Mononuclear cell (primary cell): ENCODE measurements around the gene LTF. TPM values are rescaled to one million over a fixed set of nuclear protein-coding genes. Genes with fewer than 3 reads are reported as not detected.
"Not testable (repeated sequence)": the region's sequence is repeated elsewhere in the genome, so short reads cannot be mapped to it uniquely, and the experiment has no call there.

Source experiments
- H3K27me3 ChIP-seq: 2 replicates; pipeline ENCODE4 v1.6.0; 2011; ENCODE audit warnings: low read length, control low read depth; ENCODE audit not compliant: insufficient read depth
- H3K4me1 ChIP-seq: 2 replicates; pipeline ENCODE4 v1.5.1; 2011; ENCODE audit warnings: mild to moderate bottlenecking, low read length, control low read depth; ENCODE audit not compliant: insufficient read depth
- H3K4me3 ChIP-seq: 2 replicates; pipeline ENCODE4 v1.5.1; 2011; ENCODE audit warnings: mild to moderate bottlenecking, low read length, moderate library complexity
- H3K9me3 ChIP-seq: 2 replicates; pipeline ENCODE4 v1.5.1; 2011; ENCODE audit warnings: low read depth, mild to moderate bottlenecking, control low read depth, low read length
- total RNA-seq: library from RNA; depleted of rRNA; stranded (reverse); fragments of >200 nt; gene quantifications from one replicate; pipeline ENCODE4 v1.2.3, GENCODE V29; 2012

LTF gene
- total RNA-seq, 1 donor = 0.52 TPM

DNA sequence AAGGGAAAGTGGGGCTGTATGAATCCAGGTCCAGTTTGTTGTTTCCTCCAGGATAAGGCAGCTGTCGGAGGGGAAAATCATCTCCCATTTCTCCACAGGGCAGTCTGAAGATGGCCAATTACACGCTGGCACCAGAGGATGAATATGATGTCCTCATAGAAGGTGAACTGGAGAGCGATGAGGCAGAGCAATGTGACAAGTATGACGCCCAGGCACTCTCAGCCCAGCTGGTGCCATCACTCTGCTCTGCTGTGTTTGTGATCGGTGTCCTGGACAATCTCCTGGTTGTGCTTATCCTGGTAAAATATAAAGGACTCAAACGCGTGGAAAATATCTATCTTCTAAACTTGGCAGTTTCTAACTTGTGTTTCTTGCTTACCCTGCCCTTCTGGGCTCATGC lies 56.7 kb downstream of the LTF start:
- H3K4me1 ChIP-seq = peaks cover 45% of the 10 kb centered on the region
- no peaks in the 10 kb centered on the region for H3K9me3 ChIP-seq
- no peak overlapping the region for H3K4me3 ChIP-seq
- H3K27me3 ChIP-seq = no peaks in the 10 kb centered on the region

DNA sequence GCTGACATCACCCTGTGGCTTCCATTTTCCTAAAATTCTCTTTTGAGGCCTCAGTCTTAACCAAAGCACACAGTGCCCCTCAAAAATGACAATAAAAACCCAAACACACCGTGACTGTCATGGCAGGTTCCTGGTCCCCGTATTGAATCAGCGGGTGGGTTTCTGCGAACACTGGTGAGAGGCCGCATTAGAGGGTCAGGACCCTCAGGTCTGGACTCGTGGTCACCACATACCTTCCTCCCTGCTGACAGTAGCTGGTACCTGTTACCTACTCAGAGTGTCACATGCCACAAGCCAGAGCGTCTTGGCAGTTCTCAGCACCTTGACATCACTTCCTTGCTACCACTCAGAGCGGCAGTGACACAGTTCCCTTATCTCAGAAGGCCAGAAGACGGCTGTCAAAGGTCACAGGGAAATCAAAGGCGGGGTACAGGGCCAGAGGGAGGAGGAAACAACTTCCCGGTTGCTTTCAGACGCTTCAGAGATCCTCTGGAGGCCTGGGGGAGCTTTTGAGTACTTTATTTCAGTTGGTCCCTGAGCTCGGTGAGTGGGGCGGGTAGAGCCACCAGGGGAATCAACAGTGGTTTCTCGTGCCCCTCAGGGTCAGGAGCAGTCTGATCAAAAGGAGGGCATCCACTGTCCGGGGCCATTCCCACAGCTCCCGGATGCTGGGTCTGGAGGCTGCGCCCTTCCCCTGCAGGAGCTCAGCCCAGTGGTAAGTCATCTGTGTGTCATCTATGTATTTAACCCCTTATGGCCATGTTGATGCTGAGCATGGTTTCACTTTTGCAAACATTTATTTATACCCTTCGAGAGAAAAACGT lies 57.7 kb downstream of the LTF start, which contains the start of the genes CCR5AS and CCRL2:
TSS of gene CCR5AS (minus strand) at position 279 of the 824 bp plus-strand sequence.
TSS of gene CCRL2 (plus strand) at position 472 of the 824 bp plus-strand sequence. CDS start 821 bp downstream, outside the sequence.
- peaks cover 40% of the 10 kb centered on the region for H3K4me1 ChIP-seq
- H3K4me3 ChIP-seq = peak within 1 kb of the TSS; percentile 42
- H3K27me3 ChIP-seq = no peaks in the 10 kb centered on the region
- no peaks in the 10 kb centered on the region for H3K9me3 ChIP-seq

DNA sequence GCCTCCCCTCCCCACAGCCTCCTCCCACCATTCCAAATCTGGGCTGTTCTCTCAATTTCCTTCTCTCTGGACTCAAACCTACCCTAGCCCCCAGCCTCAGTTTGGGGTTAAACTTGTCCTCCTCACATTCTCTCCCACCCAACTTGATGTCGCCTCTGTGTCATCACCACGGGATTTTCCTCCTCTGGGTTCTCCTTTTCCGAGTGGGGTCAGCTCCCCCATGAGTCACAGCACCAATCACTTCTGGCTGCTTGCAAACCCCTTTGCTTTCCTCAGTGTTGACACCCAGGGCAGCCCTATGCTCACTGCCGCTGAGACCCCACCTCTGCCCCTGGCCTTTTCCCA lies 58.3 kb downstream of the LTF start:
- Histone ChIP-seq H3K4me1 (peaks cover 40% of the 10 kb centered on the region), H3K9me3 (no peaks in the 10 kb centered on the region), H3K27me3 (no peaks in the 10 kb centered on the region), H3K4me3 (no peak overlapping the region)

- Histone ChIP-seq H3K27me3 (no peaks in the 10 kb centered on the region), H3K4me1 (peaks cover 40% of the 10 kb centered on the region), H3K9me3 (no peaks in the 10 kb centered on the region), H3K4me3 (no peak overlapping the region)
Measured at GRCh38 chr3:46405301-46406019, 59.2 kb downstream of the LTF start.

DNA sequence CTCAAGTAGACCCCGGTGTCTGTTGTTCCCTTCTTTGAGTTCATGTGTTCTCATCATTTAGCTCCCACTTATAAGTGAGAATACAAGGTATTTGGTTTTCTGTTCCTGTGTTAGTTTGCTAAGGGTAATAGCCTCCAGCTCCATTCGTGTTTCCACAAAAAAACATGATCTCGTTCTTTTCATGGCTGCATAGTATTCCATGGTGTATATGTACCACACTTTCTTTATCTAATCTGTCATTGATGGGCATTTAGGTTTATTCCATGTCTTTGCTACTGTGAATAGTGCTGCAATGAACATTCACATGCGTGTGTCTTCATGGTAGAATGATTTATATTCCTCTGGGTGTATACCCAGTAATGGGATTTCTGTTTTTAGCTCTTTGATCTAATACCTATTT lies 61.8 kb downstream of the LTF start:
- peaks cover 44% of the 10 kb centered on the region for H3K4me1 ChIP-seq
- not testable (repeated sequence) for H3K9me3 ChIP-seq, H3K27me3 ChIP-seq, H3K4me3 ChIP-seq

GRCh38 chr3:46401579-46401978 lies 63.1 kb downstream of the LTF start:
- Histone ChIP-seq H3K27me3 (no peaks in the 10 kb centered on the region), H3K9me3 (no peaks in the 10 kb centered on the region), H3K4me1 (peaks cover 35% of the 10 kb centered on the region), H3K4me3 (no peak overlapping the region)

DNA sequence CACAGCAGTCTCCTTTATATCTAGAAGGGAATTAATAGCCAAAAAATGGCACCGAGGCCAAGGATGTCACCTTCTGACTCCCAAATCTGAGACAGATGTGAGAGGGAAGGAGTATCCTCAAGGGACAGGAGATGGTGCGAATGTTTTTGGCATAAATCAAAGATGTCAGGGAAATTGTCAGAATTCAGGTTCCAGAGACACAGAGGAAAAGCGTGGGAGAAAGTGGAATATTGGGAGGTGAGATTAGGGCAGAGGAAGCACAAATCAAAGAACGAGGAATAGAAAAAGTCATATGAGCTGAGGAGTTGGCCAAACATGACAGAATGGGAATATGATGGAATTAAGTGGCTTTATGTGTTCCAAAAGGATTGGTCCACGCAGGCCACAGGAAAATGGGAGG lies 63.9 kb downstream of the LTF start:
- H3K9me3 ChIP-seq = no peaks in the 10 kb centered on the region
- H3K4me1 ChIP-seq = peaks cover 35% of the 10 kb centered on the region
- H3K4me3 ChIP-seq = no peak overlapping the region
- no peaks in the 10 kb centered on the region for H3K27me3 ChIP-seq

DNA sequence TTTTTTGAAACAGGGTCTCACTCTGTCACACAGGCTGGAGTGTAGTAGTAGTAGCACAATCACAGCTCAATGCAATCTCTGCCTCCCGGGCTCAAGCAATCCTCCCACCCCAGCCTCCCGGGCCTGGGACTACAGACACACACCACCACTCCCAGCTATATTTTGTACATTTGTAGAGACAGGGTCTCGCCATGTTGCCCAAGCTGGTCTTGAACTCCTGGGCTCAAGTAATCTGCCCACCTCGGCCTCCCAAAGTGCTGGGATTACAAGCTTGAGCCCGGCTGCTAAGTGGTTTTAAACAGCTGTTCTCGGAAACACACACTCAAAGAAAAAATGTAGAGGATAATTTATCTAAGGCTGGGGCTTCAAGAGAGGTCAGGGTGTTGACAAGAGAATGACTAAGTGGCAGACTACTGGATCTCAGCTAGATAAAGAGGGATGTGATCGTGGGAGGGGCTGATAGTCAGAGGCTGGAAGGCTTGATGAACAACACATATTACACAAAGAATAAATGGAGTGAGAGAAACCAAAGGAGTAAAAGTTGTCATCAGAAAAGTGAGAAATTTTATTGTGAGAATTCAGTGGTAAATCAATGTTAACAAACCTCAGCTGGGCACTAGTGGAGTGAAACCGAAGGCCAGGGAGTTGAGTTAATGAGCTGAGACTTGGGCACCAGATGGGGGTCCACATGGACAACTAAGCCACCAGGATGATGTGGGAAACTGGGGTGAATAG lies 64.5 kb downstream of the LTF start:
- no peaks in the 10 kb centered on the region for H3K9me3 ChIP-seq
- H3K27me3 ChIP-seq = no peaks in the 10 kb centered on the region
- H3K4me1 ChIP-seq = peaks cover 35% of the 10 kb centered on the region
- H3K4me3 ChIP-seq = no peak overlapping the region

DNA sequence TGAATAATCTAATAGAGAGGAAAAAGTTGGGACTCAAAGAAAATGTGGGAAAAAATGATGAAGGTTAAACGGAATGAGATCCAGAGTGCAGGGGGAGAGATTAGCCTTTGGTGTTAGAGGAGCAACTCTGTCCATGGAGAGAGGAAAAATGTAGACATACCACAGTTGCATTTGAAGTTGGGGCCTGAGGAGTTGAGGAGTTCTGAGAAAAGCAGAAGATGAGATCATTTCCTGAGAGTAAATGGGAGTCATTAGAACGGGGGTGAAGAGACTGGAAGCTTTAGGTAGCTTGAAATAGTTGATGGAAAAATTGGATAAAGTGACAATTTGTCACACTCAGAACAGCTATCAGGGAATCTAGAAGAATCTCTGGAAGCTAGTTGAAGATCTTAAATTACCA lies 65.1 kb downstream of the LTF start:
- no peaks in the 10 kb centered on the region for H3K9me3 ChIP-seq
- no peaks in the 10 kb centered on the region for H3K27me3 ChIP-seq
- peaks cover 33% of the 10 kb centered on the region for H3K4me1 ChIP-seq
- H3K4me3 ChIP-seq = no peak overlapping the region

DNA sequence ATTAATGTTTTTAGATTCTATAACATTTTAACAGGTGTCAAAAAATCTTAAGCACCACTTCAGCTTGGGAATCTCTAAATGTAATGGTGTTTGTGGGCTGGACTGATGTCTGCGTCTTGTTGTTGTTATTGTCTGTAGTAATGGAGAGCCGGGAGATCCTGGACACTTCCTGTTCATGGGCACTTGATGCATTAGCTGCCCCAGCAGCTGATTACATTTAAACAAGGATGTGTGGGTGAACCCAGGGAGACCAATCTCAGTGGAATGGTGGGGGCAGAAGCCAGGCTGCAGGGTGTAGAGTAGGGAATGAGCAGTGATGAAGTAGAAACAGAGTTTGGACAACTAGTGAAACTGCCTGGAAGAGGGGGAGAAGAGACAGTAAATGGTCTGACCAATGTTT lies 65.6 kb downstream of the LTF start:
- H3K9me3 ChIP-seq = no peaks in the 10 kb centered on the region
- no peaks in the 10 kb centered on the region for H3K27me3 ChIP-seq
- peaks cover 32% of the 10 kb centered on the region for H3K4me1 ChIP-seq
- H3K4me3 ChIP-seq = no peak overlapping the region

GRCh38 chr3:46398186-46398955 lies 66.3 kb downstream of the LTF start:
- no peaks in the 10 kb centered on the region for H3K9me3 ChIP-seq
- peaks cover 39% of the 10 kb centered on the region for H3K4me1 ChIP-seq
- no peaks in the 10 kb centered on the region for H3K27me3 ChIP-seq
- no peak overlapping the region for H3K4me3 ChIP-seq

DNA sequence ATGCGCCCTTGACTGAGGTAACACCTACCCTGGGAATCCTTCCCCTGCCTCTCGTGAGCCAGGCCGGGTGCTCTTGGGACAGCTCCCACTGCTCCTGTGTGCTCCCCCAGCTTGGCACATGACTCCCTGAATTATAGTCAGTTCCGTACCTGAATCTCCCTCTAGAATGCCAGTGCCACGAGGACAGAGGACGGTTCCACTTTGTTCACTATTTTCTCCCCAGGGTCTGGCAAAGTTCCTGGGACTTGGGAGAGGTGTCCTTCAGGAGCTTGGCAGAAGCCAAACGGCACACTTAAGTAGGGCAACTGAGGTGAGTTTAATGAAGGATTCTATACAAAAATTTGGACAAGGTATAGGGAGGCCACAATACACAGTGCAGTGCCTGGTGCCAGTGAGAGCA lies 67.6 kb downstream of the LTF start:
- Histone ChIP-seq H3K27me3 (no peaks in the 10 kb centered on the region), H3K4me3 (no peak overlapping the region), H3K9me3 (no peaks in the 10 kb centered on the region), H3K4me1 (peaks cover 44% of the 10 kb centered on the region)

- no peaks in the 10 kb centered on the region for H3K9me3 ChIP-seq
- H3K4me3 ChIP-seq = no peak overlapping the region
- H3K27me3 ChIP-seq = no peaks in the 10 kb centered on the region
- peaks cover 44% of the 10 kb centered on the region for H3K4me1 ChIP-seq
Measured at GRCh38 chr3:46395766-46396530, 68.8 kb downstream of the LTF start.

- no peaks in the 10 kb centered on the region for H3K9me3 ChIP-seq
- peaks cover 44% of the 10 kb centered on the region for H3K4me1 ChIP-seq
- H3K27me3 ChIP-seq = no peaks in the 10 kb centered on the region
- H3K4me3 ChIP-seq = no peak overlapping the region
Measured at GRCh38 chr3:46395210-46395661, 69.5 kb downstream of the LTF start.
